HG03378 (cell line): ENCODE measurements around the gene PXMP2.
"Not testable (repeated sequence)": the region's sequence is repeated elsewhere in the genome, so short reads cannot be mapped to it uniquely, and the experiment has no call there.

Experiments
- ATAC-seq: cut with Tn5 transposase; IDR thresholded peaks from one replicate; pipeline ENCODE4 v1.9.1; 2021; ENCODE audit warnings: mild to moderate bottlenecking, moderate library complexity; ENCODE audit not compliant: unreplicated experiment

PXMP2 gene

GRCh38 chr12:132692030-132692429, 4.6 kb downstream of the PXMP2 start:
- not testable (repeated sequence) for ATAC-seq

- ATAC-seq, result not testable (repeated sequence)
These were observed 7.5 kb downstream of the PXMP2 start for GRCh38 chr12:132694888-132695287.

GRCh38 chr12:132695431-132695830, 8.0 kb downstream of the PXMP2 start:
- no peak for ATAC-seq

GRCh38 chr12:132698341-132698740, 11.0 kb downstream of the PXMP2 start:
- ATAC-seq, result no peak

GRCh38 chr12:132700212-132700822, 12.9 kb downstream of the PXMP2 start:
- no peak for ATAC-seq

GRCh38 chr12:132702640-132703039, 15.3 kb downstream of the PXMP2 start:
- no peak for ATAC-seq

GRCh38 chr12:132703641-132704040, 16.3 kb downstream of the PXMP2 start:
- ATAC-seq, result no peak

GRCh38 chr12:132707241-132707640, 19.9 kb downstream of the PXMP2 start:
- no peak for ATAC-seq

- no peak for ATAC-seq
These were observed 20.8 kb downstream of the PXMP2 start for GRCh38 chr12:132708150-132708549.

GRCh38 chr12:132710043-132710404, 22.6 kb downstream of the PXMP2 start:
- peak; percentile 34 for ATAC-seq

GRCh38 chr12:132710405-132711079, 23.2 kb downstream of the PXMP2 start, which contains the start of gene PGAM5:
Gene PGAM5 (plus strand): TSS chr12:132710842. CDS start chr12:132710877, 35 bp downstream.
- peak; percentile 70 for ATAC-seq

GRCh38 chr12:132711080-132711843, 23.9 kb downstream of the PXMP2 start:
- peak; percentile 5 for ATAC-seq

- no peak for ATAC-seq
These were observed 25.7 kb downstream of the PXMP2 start for GRCh38 chr12:132713123-132713522.

GRCh38 chr12:132715874-132716273, 28.5 kb downstream of the PXMP2 start:
- no peak for ATAC-seq

- no peak for ATAC-seq
These were observed 29.0 kb downstream of the PXMP2 start for GRCh38 chr12:132716356-132716755.

- no peak for ATAC-seq
These were observed 29.6 kb downstream of the PXMP2 start for GRCh38 chr12:132717011-132717410.

- ATAC-seq, result no peak
These were observed 30.4 kb downstream of the PXMP2 start for GRCh38 chr12:132717531-132718387.

GRCh38 chr12:132718644-132719043, 31.3 kb downstream of the PXMP2 start:
- ATAC-seq, result no peak

GRCh38 chr12:132719141-132719953, 32.0 kb downstream of the PXMP2 start:
- ATAC-seq, result no peak

- no peak for ATAC-seq
These were observed 32.6 kb downstream of the PXMP2 start for GRCh38 chr12:132719954-132720324.
